ENCODE measurements around the gene SORBS1. TPM values are rescaled to one million over a fixed set of nuclear protein-coding genes. Genes with fewer than 3 reads are reported as not detected.

The SORBS1 gene
- total RNA-seq, 1 donor: 3.5 TPM

GRCh38 chr10:95517536-95518454, 43.4 kb downstream of the SORBS1 start:
- peak in 1 of 3 donors; percentile 35 for DNase-seq (ENCODE audit: low read depth in 2 of 3, low spot score in 2 of 3)

- DNase-seq (ENCODE audit: low read depth in 2 of 3, low spot score in 2 of 3): no peak
Measured at GRCh38 chr10:95516774-95517373, 44.3 kb downstream of the SORBS1 start.

GRCh38 chr10:95513941-95514392, 47.2 kb downstream of the SORBS1 start:
- DNase-seq (ENCODE audit: low read depth in 2 of 3, low spot score in 2 of 3): peak in 1 of 3 donors; percentile 15

- DNase-seq (ENCODE audit: low read depth in 2 of 3, low spot score in 2 of 3): no peak
Measured at GRCh38 chr10:95513008-95513589, 48.1 kb downstream of the SORBS1 start.

- DNase-seq (ENCODE audit: low read depth in 2 of 3, low spot score in 2 of 3): no peak
Measured at GRCh38 chr10:95511314-95511713, 49.9 kb downstream of the SORBS1 start.

GRCh38 chr10:95509251-95509650, 51.9 kb downstream of the SORBS1 start:
- no peak for DNase-seq (ENCODE audit: low read depth in 2 of 3, low spot score in 2 of 3)

GRCh38 chr10:95508730-95509129, 52.4 kb downstream of the SORBS1 start:
- no peak for DNase-seq (ENCODE audit: low read depth in 2 of 3, low spot score in 2 of 3)

- no peak for DNase-seq (ENCODE audit: low read depth in 2 of 3, low spot score in 2 of 3)
Measured at GRCh38 chr10:95506056-95506737, 55.0 kb downstream of the SORBS1 start.

GRCh38 chr10:95505641-95506040, 55.5 kb downstream of the SORBS1 start:
- DNase-seq (ENCODE audit: low read depth in 2 of 3, low spot score in 2 of 3): no peak

- no peak for DNase-seq (ENCODE audit: low read depth in 2 of 3, low spot score in 2 of 3)
Measured at GRCh38 chr10:95505084-95505610, 56.0 kb downstream of the SORBS1 start.

- DNase-seq (ENCODE audit: low read depth in 2 of 3, low spot score in 2 of 3): no peak
Measured at GRCh38 chr10:95504246-95504691, 56.9 kb downstream of the SORBS1 start.

GRCh38 chr10:95503526-95503925, 57.6 kb downstream of the SORBS1 start:
- DNase-seq (ENCODE audit: low read depth in 2 of 3, low spot score in 2 of 3): no peak

- no peak for DNase-seq (ENCODE audit: low read depth in 2 of 3, low spot score in 2 of 3)
Measured at GRCh38 chr10:95503001-95503400, 58.2 kb downstream of the SORBS1 start.

GRCh38 chr10:95502377-95502776, 58.8 kb downstream of the SORBS1 start:
- no peak for DNase-seq (ENCODE audit: low read depth in 2 of 3, low spot score in 2 of 3)

- DNase-seq (ENCODE audit: low read depth in 2 of 3, low spot score in 2 of 3): no peak
Measured at GRCh38 chr10:95501203-95502094, 59.7 kb downstream of the SORBS1 start.

GRCh38 chr10:95500649-95501048, 60.5 kb downstream of the SORBS1 start:
- no peak for DNase-seq (ENCODE audit: low read depth in 2 of 3, low spot score in 2 of 3)

GRCh38 chr10:95500097-95500496, 61.1 kb downstream of the SORBS1 start:
- no peak for DNase-seq (ENCODE audit: low read depth in 2 of 3, low spot score in 2 of 3)

GRCh38 chr10:95499482-95499989, 61.6 kb downstream of the SORBS1 start:
- no peak for DNase-seq (ENCODE audit: low read depth in 2 of 3, low spot score in 2 of 3)

GRCh38 chr10:95496951-95497350, 64.2 kb downstream of the SORBS1 start:
- no peak for DNase-seq (ENCODE audit: low read depth in 2 of 3, low spot score in 2 of 3)
